SW480 (cell line): Measurements from ENCODE around the gene MSRB1.
A peak's percentile ranks its signal among the peaks of the same experiment; 100 is the strongest.
"Not testable (repeated sequence)": the region's sequence is repeated elsewhere in the genome, so short reads cannot be mapped to it uniquely, and the experiment has no call there.

Experiments used
- DNase-seq: peaks from one replicate; pipeline ENCODE4 v3.0.0-alpha.2; 2016; ENCODE audit warnings: low spot score

MSRB1 gene

GRCh38 chr16:1915732-1916639 lies 27.0 kb downstream of the MSRB1 start:
- no peak for DNase-seq

- DNase-seq = no peak
Observed at GRCh38 chr16:1914988-1915387, 28.0 kb downstream of the MSRB1 start.

GRCh38 chr16:1914084-1914608 lies 28.9 kb downstream of the MSRB1 start:
- no peak for DNase-seq

- DNase-seq = peak; percentile 71
Observed at GRCh38 chr16:1913327-1914083, 29.5 kb downstream of the MSRB1 start.

- DNase-seq = no peak
Observed at GRCh38 chr16:1912215-1912543, 30.8 kb downstream of the MSRB1 start.

- DNase-seq = no peak
Observed at GRCh38 chr16:1911467-1912214, 31.4 kb downstream of the MSRB1 start.

- no peak for DNase-seq
Observed at GRCh38 chr16:1909561-1910231, 33.3 kb downstream of the MSRB1 start.

DNA sequence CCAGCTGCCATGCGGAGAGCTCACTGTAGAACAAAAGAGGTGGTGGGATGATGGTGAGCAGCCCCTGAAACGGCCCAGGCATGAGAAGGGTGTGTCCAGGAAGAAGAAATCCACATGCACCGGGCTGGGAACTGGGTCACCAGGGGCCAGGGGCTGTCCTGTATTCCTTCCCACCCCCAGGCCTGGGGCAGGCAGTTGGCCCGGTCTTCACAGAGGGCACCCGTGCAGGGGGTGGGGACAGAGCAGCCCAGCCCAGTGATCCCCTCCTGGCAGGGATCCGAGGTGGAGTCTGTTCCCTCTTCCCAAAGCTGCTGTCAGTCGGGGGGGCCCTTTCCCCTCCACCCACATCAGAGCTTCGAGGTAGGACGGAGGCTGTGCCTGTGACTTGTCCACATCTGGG lies 34.0 kb downstream of the MSRB1 start:
- DNase-seq = no peak

DNA sequence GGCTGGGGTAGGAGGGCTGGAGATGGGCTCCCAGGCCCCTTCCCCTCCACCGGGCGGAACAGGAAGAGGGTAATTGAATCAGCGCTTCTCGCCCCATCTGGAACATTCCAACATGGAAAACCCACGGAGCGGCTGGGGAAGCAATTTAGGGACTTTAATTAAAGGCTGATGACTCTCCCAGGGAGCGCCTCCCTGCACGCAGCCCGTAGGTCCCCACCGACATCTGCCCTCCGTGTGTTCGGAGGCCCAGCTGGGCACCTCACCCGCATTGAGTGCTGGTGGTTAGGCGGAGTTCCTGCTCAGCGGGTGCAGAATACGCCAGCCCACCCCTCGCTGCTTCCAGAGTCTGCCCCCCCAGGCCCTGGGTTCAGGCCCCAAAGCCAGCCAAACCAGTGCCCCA lies 34.8 kb downstream of the MSRB1 start:
- no peak for DNase-seq

DNA sequence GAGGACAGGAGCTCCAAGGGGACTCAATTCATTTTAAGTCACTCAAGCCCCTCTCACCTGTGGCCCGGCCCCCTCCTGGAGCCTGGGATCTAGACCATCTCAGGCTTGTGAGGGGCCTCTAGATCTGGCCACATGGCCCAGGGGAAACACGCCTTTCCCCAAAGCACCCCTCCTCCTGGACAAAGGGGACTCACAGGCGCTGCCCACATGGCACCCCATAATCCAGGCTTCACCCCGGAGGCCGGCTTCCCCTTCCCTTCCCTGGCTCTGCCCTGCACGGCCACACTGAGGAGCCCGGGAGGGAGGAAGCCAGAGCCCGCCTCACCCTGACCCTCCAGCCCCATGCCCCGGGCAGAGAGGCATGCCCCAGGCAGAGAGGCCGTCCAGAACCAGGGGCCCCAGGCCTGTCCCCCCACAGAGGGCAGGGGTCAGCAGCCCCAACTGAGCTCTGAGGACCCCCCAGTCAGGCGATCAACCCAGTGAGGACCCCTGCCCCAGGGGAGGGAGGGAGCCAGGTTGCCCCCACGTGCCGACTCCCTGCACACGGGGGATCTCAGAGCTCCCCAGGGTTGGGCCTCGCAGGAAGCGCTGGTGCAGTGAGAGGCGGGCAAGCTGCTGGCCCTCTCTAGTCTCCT lies 35.7 kb downstream of the MSRB1 start:
- DNase-seq = no peak

DNA sequence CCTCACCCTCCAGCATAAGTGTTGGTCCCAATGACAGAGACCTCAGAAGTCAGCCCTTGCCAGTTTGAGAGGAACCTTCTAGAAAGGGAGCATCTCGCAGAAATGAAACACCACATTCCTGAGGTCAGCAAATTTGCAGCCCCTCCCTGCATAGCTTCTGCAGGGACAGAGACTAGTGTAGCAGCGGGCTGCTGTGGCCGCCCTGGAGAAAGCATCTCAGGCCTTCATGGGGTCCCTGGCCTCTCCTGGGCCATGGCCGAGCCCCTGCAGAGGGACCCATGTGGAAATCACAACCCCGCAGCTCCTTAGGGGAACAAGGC lies 36.2 kb downstream of the MSRB1 start:
- no peak for DNase-seq

DNA sequence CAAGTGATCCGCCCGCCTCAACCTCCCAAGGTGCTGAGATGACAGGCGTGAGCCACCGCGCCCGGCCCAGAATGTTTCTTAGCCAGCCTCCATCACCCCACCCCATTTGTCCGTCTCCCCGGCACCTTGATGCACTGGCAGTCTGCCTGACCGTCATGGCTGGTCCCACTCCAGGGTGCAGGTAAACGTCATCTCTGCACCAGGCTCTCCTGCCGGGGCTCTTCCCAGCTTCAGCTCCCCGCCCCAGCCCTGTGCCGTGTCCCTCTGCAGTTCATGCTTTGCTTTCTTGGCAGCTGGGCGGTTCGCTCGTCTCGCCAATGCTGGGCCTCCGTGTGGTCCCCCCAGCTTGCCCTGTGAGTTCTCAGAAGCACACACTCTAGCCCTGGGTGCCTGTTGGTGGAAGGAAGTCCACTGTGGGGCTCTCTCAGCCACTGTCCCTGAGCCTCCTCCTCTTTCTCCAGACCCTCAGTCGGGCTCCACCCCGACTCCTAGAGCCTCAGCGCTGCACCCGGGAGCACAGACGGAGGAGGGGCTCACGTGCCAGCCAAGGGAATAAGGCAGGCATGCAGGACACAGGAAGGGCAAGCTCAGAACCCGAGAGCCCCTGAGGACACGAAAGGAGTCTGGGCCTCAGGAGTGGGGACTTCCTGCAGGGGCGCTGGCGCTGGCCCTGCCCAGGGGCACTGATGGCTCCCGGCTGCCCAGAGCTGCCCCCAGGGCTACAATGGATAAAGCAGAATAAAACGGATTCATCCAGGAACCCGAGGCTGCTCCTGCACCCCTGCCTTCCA lies 36.7 kb downstream of the MSRB1 start:
- DNase-seq = no peak

DNA sequence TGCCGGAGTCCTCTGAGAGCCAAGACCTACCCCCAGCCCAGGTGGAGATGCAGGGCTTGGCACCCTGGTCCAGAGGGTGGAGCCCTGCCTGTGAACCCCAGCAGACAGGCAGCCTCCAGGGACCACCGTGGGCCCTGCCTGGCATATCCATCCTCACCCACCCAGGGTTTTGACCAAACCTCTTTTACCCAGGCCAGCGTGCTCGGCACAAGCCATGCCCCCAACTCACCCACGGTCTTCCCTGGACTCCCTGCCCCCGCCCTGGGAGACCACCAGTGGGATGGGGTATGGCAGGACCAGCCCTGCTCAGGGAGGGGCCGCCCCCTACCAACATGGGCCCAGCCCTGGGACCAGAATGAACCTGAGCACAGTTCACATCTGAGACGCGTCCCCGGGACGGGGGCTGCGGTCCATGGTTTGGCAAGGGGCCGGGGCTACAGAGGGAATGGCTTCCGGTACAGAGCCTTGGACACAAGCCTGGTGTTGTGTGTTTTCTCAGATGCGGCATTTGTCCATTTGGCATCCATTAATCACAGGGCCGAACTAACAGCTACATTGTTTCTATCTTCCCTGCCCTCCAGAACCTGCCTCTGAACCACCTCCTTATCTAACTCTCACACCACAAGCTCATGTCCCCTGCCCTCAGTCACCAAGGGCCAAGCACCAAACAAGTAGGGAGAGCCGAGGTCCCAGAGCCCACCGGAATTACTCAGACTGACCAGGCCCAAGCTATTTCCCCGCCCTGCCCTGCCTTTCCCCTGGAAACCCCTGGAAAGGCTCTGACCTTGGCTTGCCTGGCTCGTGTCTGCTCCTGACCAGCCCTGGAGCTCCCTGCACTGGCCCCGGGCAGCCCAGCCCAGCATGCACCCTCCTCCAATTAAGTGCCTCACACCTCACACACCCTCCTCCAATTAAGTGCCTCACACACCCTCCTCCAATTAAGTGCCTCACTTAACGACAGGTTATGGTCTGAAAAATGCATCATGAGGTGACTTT lies 38.9 kb downstream of the MSRB1 start:
- no peak for DNase-seq

GRCh38 chr16:1903220-1903574 lies 39.8 kb downstream of the MSRB1 start:
- DNase-seq = no peak

GRCh38 chr16:1902547-1903219 lies 40.3 kb downstream of the MSRB1 start:
- no peak for DNase-seq

- DNase-seq = no peak
Observed at GRCh38 chr16:1900452-1900774, 42.6 kb downstream of the MSRB1 start.

GRCh38 chr16:1899641-1900451 lies 43.2 kb downstream of the MSRB1 start:
- DNase-seq = peak; percentile 65

- DNase-seq = not testable (repeated sequence)
Observed at GRCh38 chr16:1897692-1898091, 45.3 kb downstream of the MSRB1 start.
